ENCODE measurements around the gene ZSCAN26.

- TF ChIP-seq CTCF (IDR thresholded peaks at IDR 0.05) (no peak), POLR2A (IDR thresholded peaks at IDR 0.05) (no peak), POLR2AphosphoS5 (IDR thresholded peaks at IDR 0.05) (no peak)
Measured at GRCh38 chr6:28311139-28311823, 44.3 kb downstream of the ZSCAN26 start.
